Vagina (tissue), 2 donors: Measurements from ENCODE around the gene TAF1L. TPM values are rescaled to one million over a fixed set of nuclear protein-coding genes. Genes with fewer than 3 reads are reported as not detected.
"Not testable (repeated sequence)": the region's sequence is repeated elsewhere in the genome, so short reads cannot be mapped to it uniquely, and the experiment has no call there.

ENCODE experiments used
- DNase-seq, 2 donors: peaks; one replicate each; pipeline ENCODE4 v3.0.0-alpha.2; 2017; ENCODE audit errors: extremely low spot score in 2 of 2
- H3K27ac ChIP-seq: fragments of 200-600 bp; sonication (generic); one replicate; pipeline ENCODE4 v1.5.1; 2019
- H3K27me3 ChIP-seq: fragments of 200-600 bp; sonication (generic); one replicate; pipeline ENCODE4 v1.5.1; 2019
- H3K36me3 ChIP-seq, 2 donors: fragments of 200-600 bp; sonication (generic); one replicate each; pipeline ENCODE4 v1.5.1; 2017 to 2019
- H3K4me1 ChIP-seq: fragments of 200-600 bp; sonication (generic); one replicate; pipeline ENCODE4 v1.5.1; 2019
- H3K4me3 ChIP-seq, 2 donors: fragments of 200-600 bp; sonication (generic); 1 replicate in 1 of 2; 2 replicates in 1 of 2; pipeline ENCODE4 v1.5.1; 2016 to 2019
- H3K9me3 ChIP-seq: fragments of 200-600 bp; sonication (generic); one replicate; pipeline ENCODE4 v1.5.1; 2019
- CTCF ChIP-seq, 3 experiments: fragments of 450-650 bp in 2 of 3; fragments of 200-600 bp in 1 of 3; sonication (generic) in 1 of 3; IDR thresholded peaks; one replicate each; pipeline ENCODE4 v1.5.1; 2017 to 2019; ENCODE audit warnings: antibody characterized with exemption in 3 of 3, mild to moderate bottlenecking in 2 of 3, moderate library complexity in 2 of 3
- POLR2A ChIP-seq, 2 donors: fragments of 450-650 bp; IDR thresholded peaks; one replicate each; pipeline ENCODE4 v1.6.1; 2017; ENCODE audit warnings: antibody characterized with exemption in 2 of 2, mild to moderate bottlenecking in 2 of 2, moderate library complexity in 2 of 2
- POLR2AphosphoS5 ChIP-seq, 2 donors: sonication (generic); formaldehyde crosslinking; IDR thresholded peaks; one replicate each; pipeline ENCODE4 v1.9.0; 2017; ENCODE audit warnings: antibody characterized with exemption in 2 of 2, mild to moderate bottlenecking in 2 of 2, low read depth in 1 of 2; ENCODE audit not compliant: insufficient read depth in 1 of 2
- intact Hi-C: fragments of 100-400 bp; cut with DNase I; formaldehyde crosslinking; loops from one replicate; pipeline ENCODE4 v1.15.1; 2023
- total RNA-seq: library from RNA; depleted of rRNA; stranded (reverse); fragments of >200 nt; gene quantifications from one replicate; pipeline ENCODE4 v1.2.3, GENCODE V29; 2016

TAF1L gene
- total RNA-seq, 1 donor from 2014 or later: not detected

- Histone ChIP-seq H3K27me3 (no peaks in the 10 kb centered on the region), H3K4me1 (no peaks in the 10 kb centered on the region), H3K27ac (no peak overlapping the region), H3K4me3 (no peak overlapping the region), H3K36me3 (no peaks in the 10 kb centered on the region), H3K9me3 (no peaks in the 10 kb centered on the region)
- DNase-seq: no peak
- intact Hi-C loops: no loop called here
- no peak for TF ChIP-seq CTCF (IDR thresholded peaks at IDR 0.05)
- no peak for TF ChIP-seq POLR2AphosphoS5 (IDR thresholded peaks at IDR 0.05; ENCODE audit: insufficient read depth in 1 of 2, low read depth in 1 of 2)
- TF ChIP-seq POLR2A (IDR thresholded peaks at IDR 0.05): no peak
Observed at GRCh38 chr9:32606811-32607210, 28.7 kb downstream of the TAF1L start.

- no peaks in the 10 kb centered on the region for H3K4me1 ChIP-seq
- H3K9me3 ChIP-seq: no peaks in the 10 kb centered on the region
- no peak for DNase-seq
- intact Hi-C loops: no loop called here
- H3K27me3 ChIP-seq: no peaks in the 10 kb centered on the region
- no peak for TF ChIP-seq CTCF (IDR thresholded peaks at IDR 0.05)
- H3K4me3 ChIP-seq: no peak overlapping the region
- no peaks in the 10 kb centered on the region for H3K36me3 ChIP-seq
- H3K27ac ChIP-seq: no peak overlapping the region
Observed at GRCh38 chr9:32603914-32604852, 31.3 kb downstream of the TAF1L start.

- not testable (repeated sequence) for DNase-seq
Observed at GRCh38 chr9:32599021-32599420, 36.4 kb downstream of the TAF1L start.

GRCh38 chr9:32596936-32597335 is 38.5 kb downstream of the TAF1L start:
- intact Hi-C loops: no loop called here

More at GRCh38 chr9:32599021-32599420, 36.4 kb downstream of the TAF1L start:
- H3K4me1 ChIP-seq, H3K27ac ChIP-seq, H3K27me3 ChIP-seq, intact Hi-C loops, H3K9me3 ChIP-seq, H3K36me3 ChIP-seq, H3K4me3 ChIP-seq: not testable (repeated sequence)

GRCh38 chr9:32596096-32596865 is 39.2 kb downstream of the TAF1L start:
- no peak overlapping the region for H3K4me3 ChIP-seq
- no peaks in the 10 kb centered on the region for H3K4me1 ChIP-seq
- H3K9me3 ChIP-seq: no peaks in the 10 kb centered on the region
- intact Hi-C loops: no loop called here
- H3K27me3 ChIP-seq: no peaks in the 10 kb centered on the region
- no peak for DNase-seq
- TF ChIP-seq POLR2AphosphoS5 (IDR thresholded peaks at IDR 0.05; ENCODE audit: insufficient read depth in 1 of 2, low read depth in 1 of 2) (no peak), POLR2A (IDR thresholded peaks at IDR 0.05) (no peak), CTCF (IDR thresholded peaks at IDR 0.05) (no peak)
- no peaks in the 10 kb centered on the region for H3K36me3 ChIP-seq
- no peak overlapping the region for H3K27ac ChIP-seq

More at GRCh38 chr9:32596936-32597335, 38.5 kb downstream of the TAF1L start:
- H3K36me3 ChIP-seq: no peaks in the 10 kb centered on the region
- no peak overlapping the region for H3K4me3 ChIP-seq
- no peaks in the 10 kb centered on the region for H3K9me3 ChIP-seq
- no peak for DNase-seq
- TF ChIP-seq POLR2AphosphoS5 (IDR thresholded peaks at IDR 0.05; ENCODE audit: insufficient read depth in 1 of 2, low read depth in 1 of 2) (no peak), CTCF (IDR thresholded peaks at IDR 0.05) (no peak), POLR2A (IDR thresholded peaks at IDR 0.05) (no peak)
- no peaks in the 10 kb centered on the region for H3K27me3 ChIP-seq
- no peak overlapping the region for H3K27ac ChIP-seq
- H3K4me1 ChIP-seq: no peaks in the 10 kb centered on the region
